HG03108 (cell line): Measurements from ENCODE around the gene CYP2A6.
"Not testable (repeated sequence)": the region's sequence is repeated elsewhere in the genome, so short reads cannot be mapped to it uniquely, and the experiment has no call there.

Source experiments
- ATAC-seq: cut with Tn5 transposase; IDR thresholded peaks from one replicate; pipeline ENCODE4 v1.9.1; 2021; ENCODE audit warnings: moderate library complexity; ENCODE audit not compliant: unreplicated experiment

The CYP2A6 gene

GRCh38 chr19:40850277-40850676 is at the start of gene CYP2A6:
CYP2A6 (minus strand) TSS chr19:40850447; CDS start chr19:40850426, 21 bp downstream.
- ATAC-seq: not testable (repeated sequence)

DNA sequence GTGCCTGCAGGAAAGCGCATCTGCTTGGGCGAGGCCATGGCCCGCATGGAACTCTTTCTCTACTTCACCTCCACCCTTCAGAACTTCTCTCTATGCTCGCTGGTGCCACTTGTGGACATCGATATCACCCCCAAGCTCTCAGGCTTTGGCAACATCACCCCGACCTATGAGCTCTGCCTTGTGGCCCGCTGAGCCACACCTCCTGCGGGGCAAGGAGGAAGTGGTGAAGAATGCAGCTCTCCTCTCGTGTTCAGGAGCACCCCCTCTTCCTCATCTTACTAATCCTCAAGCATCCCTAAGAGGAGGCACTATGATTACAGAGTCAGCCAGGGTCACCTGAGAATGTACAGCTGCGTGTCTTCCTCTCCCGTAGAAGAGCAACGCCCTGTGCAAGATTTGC is 49.7 kb upstream of the CYP2A6 start:
- ATAC-seq: not testable (repeated sequence)

DNA sequence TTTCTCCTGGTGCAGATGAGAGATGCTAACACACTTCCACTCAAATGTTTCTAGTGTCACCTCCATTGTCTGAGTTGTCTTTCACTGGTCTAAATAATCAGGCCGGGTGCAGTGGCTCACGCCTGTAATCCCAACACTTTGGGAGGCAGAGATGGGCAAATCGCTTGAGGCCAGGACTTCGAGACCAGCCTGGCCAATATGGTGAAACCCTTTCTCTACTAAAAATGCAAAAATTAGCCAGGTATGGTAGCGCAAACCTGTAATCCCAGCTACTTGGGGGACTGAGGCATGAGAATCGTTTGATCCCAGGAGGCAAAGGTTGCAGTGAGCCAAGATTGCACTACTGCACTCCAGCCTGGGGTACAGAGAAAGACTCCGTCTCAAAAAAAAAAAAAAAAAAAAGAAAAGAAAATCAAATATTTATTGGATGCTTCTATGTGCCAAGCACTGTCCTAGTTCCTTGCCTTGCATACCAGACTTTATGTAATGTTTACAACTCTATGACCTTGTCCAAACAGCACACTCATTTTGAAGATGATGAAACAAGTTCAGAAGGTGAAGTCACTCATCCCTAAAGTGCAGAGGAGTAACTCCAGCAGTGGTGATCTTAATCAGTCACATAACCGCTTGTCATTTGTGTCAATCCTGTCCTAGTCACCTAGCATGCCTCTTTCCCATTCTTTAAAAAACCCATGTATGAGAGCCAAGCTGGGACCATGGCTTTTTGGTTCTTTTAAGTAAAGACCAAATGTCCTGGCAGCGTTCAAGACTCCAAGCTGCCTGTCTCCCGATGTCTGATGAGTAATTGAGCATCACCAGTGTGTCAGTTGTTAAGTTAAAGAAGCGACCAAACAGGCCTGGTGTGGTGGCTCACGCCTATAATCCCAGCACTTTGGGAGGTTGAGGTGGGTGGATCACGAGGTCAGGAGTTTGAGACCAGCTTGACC is 46.9 kb upstream of the CYP2A6 start:
- ATAC-seq: not testable (repeated sequence)

DNA sequence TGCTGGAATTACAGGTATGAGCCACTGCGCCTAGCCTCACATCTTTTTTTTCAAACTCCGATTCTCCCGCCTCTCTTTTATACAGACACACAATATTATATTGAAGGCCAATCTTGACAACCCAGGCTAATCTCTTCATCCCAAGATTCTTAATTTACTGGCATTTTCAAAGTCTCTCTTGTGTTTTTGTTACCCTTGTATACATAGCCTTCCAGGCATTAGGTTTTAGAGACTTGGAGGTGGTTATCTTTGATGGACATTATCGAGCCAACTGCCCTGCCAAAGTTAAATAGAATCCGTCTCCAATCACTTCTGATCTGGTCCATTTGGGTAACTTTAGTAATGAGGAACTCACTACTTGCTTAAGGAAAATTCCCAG is 46.2 kb upstream of the CYP2A6 start:
- no peak for ATAC-seq

DNA sequence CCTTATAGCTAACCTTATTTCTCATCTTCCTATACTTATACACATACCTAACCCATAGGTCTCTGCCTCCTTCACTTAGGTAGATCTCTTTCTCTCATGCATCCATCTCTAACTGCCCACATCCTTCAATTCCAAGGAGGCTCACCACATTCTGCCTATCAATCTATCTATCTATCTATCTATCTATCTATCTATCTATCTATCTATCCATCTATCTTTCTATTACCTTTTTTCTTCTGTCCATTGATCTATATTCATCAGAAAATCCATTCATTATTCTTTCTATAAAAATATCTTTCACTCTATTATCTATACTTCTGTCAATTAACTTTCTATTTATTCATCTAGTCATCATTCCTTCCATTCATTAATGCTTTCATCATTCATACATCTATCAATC is 42.9 kb upstream of the CYP2A6 start:
- no peak for ATAC-seq

- no peak for ATAC-seq
Observed at GRCh38 chr19:40889366-40889765, 39.1 kb upstream of the CYP2A6 start.

- ATAC-seq: no peak
Observed at GRCh38 chr19:40888191-40888590, 37.9 kb upstream of the CYP2A6 start.

GRCh38 chr19:40884187-40884931 is 34.1 kb upstream of the CYP2A6 start:
- not testable (repeated sequence) for ATAC-seq

DNA sequence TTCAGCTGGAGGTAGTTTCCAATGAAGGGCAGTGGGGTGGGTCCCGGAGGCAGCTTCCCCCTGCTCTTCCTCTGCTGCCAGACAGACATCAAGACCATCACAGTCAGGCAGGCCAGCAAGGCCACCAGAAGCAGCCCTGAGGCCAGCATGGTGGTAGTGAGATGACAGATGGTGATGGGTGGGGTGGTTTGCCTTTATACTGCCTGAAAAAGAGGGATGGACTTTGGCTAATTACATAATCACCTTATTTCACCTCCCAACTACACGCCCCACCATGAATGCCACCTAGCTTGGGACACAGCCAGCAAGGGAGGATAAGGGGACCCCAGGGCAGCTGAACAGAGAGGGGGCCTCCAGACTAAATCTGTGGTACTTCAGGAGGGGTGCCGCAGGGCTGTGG is 31.8 kb upstream of the CYP2A6 start, which contains the start of gene CYP2A7:
TSS of gene CYP2A7 (minus strand) at position 170 of the 400 bp plus-strand sequence. CDS start at position 149, 21 bp downstream.
- not testable (repeated sequence) for ATAC-seq

DNA sequence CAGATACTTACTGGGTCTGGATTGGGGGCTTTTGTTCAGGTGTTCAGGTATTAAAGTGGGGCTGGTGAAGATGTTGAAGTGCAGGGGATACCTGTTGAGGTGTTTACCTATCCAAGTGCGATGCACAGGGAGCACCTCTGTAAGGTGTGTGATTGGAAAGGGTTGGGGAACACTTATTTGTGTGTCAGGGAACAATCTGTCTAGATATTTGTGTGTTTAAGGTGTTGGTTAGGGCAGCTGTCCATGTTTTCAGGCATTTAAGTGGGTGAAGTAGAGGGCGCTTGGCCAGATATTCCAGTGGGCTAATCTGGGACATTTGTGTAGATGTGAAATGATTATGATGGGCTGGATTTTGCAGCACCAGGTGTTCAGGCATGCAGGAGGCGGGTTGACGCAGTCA is 29.1 kb upstream of the CYP2A6 start:
- not testable (repeated sequence) for ATAC-seq

DNA sequence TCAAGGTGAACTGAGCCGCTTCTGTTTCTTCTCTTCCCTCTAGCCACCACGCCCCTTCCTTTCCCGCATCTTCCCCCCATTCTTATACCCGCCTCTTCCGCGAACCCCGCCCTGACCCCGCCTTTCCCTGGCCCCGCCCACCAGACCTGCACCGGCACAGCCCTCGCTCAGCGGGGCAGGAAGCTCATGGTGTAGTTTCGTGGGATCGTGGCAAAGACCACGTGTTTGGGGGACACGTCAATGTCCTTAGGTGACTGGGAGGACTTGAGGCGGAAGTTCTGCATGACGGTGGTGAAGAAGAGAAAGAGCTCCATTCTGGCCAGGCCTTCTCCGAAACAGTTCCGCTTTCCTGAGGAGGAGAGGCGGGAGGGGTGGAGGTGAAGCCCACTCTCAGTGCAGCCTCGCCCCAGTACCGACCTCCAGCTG is 25.3 kb upstream of the CYP2A6 start:
- not testable (repeated sequence) for ATAC-seq

DNA sequence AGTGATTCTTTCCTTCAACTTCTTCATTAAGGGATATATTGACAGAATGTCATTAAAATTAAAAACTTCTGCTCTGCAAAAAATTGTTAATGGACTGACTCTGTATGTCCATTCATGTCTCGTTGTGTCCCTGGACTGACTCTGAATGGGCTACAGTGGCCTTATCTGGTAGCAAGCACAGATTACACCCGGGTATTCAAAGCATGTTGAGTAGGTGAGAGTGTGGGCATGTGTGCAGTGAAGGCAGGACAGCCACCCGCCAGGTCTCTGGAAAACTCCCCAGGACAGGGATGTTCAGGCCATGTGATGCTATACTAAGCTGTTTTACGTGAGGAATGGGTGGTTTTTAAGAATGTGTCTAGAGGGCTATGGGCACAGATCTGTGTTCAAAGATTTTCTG is 24.6 kb upstream of the CYP2A6 start:
- not testable (repeated sequence) for ATAC-seq

- ATAC-seq: not testable (repeated sequence)
Observed at GRCh38 chr19:40873873-40874272, 23.6 kb upstream of the CYP2A6 start.

GRCh38 chr19:40872209-40872608 is 22.0 kb upstream of the CYP2A6 start:
- no peak for ATAC-seq

DNA sequence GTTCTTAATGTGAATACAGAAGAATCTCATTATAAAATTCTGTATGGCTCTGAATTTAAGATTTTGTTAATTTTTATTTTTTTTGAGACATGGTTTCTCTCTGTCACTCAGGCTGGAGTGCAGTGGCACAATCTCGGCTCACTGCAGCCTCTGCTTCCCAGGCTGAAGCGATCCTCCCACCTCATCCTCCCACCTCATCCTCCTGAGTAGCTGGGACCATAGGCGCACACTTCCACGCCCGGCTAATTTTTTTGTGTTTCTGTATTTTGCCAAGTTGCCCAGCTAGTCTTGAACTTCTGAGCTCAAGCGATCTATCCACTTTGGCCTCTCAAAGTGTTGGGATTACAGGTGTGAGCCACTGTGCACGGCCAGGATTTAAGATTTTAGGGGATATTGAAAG is 17.5 kb upstream of the CYP2A6 start:
- ATAC-seq: no peak

GRCh38 chr19:40864739-40865496 is 14.7 kb upstream of the CYP2A6 start:
- ATAC-seq: not testable (repeated sequence)

- no peak for ATAC-seq
Observed at GRCh38 chr19:40862785-40863184, 12.5 kb upstream of the CYP2A6 start.

DNA sequence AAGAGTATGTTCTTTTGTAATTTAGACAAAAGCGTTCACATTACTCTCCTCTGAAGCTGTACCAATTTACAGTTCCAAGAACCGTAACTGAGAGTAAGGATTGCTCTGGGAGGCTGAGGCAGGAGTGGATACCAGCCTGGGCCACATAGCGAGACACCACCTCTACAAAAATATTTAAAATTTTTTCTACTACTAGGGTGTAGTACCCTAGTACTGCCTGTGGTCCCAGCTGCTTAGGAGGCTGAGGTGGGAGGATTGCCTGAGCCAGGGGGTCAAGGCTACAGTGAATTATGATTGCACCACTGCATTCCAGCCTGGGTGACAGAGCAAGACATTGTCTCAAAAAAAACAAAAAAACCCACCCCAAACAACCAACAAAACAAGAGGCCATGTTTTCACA is 12.1 kb upstream of the CYP2A6 start:
- ATAC-seq: no peak

- ATAC-seq: no peak
Observed at GRCh38 chr19:40858109-40858508, 7.9 kb upstream of the CYP2A6 start.

DNA sequence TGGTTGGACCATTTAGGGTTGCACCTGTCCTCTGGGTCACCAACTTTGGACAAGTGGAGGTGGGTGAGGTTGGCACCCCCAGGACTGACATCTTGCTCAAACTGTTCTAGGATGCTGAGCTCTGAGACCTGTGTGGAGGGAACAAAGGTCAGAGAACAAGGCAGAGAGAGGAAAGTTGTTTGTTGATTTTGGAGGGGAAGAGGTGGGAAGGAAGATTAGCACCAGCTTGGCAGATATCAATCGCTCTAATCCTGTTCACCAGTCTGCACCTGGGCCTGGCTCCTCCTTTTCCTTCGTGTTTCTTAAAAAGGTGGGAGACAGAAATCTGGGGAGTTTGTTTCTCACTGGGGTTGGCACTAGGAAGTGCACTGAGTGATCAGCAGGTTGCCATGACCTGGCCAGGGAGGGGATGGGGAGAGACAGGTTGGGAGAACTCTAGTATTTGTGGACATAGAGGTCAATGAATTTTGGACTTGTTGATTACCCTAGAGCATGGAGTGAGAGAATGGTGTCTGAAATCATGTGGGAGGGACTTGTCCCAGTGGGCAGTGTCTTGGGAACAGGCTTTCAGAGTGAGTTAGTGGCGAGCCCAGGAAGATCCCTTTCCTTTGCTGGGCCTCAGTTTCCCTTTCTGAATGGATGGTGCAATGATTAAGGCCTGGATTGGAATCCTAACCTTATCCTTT is 2.4 kb upstream of the CYP2A6 start:
- not testable (repeated sequence) for ATAC-seq
